Right lobe of liver (tissue), 6 donors: Measurements from ENCODE around the gene CROCC2. TPM values are rescaled to one million over a fixed set of nuclear protein-coding genes. Genes with fewer than 3 reads are reported as not detected.
A peak's percentile ranks its signal among the peaks of the same experiment; 100 is the strongest.

Experiments used
- ATAC-seq, 4 donors: fragments of 200-7000 bp; cut with Tn5 transposase; one replicate each; pipeline ENCODE4 v1.9.1; 2020; ENCODE audit warnings: mild to moderate bottlenecking in 4 of 4, moderate library complexity in 4 of 4
- DNase-seq, 3 donors: peaks; one replicate each; pipeline ENCODE4 v3.0.0-alpha.2; 2020
- H3K27ac ChIP-seq, 3 donors: fragments of 200-600 bp; one replicate each; pipeline ENCODE4 v1.8.0; 2022
- H3K27me3 ChIP-seq, 2 donors: fragments of 200-600 bp; one replicate each; pipeline ENCODE4 v1.8.0; 2022
- H3K36me3 ChIP-seq, 4 donors: fragments of 200-600 bp; sonication (generic) in 1 of 4; one replicate each; pipeline versions ENCODE4 v1.5.1 to v1.8.0; 2017 to 2022; ENCODE audit warnings: control low read depth in 1 of 4
- H3K4me1 ChIP-seq, 4 donors: fragments of 200-600 bp; sonication (generic) in 1 of 4; one replicate each; pipeline versions ENCODE4 v1.5.1 to v1.8.0; 2017 to 2022; ENCODE audit warnings: control low read depth in 1 of 4
- H3K4me3 ChIP-seq, 3 donors: fragments of 200-600 bp; one replicate each; pipeline ENCODE4 v1.8.0; 2022
- H3K9me3 ChIP-seq, 4 donors: fragments of 200-600 bp; sonication (generic) in 1 of 4; one replicate each; pipeline versions ENCODE4 v1.5.1 to v1.8.0; 2017 to 2022; ENCODE audit warnings: control low read depth in 1 of 4
- CTCF ChIP-seq, 4 donors: fragments of 200-600 bp in 3 of 4; fragments of 450-650 bp in 1 of 4; IDR thresholded peaks; one replicate each; pipeline versions ENCODE4 v1.5.1 to v1.8.0; 2016 to 2022; ENCODE audit warnings: antibody characterized with exemption in 4 of 4, mild to moderate bottlenecking in 2 of 4
- POLR2A ChIP-seq: fragments of 450-650 bp; IDR thresholded peaks from one replicate; pipeline ENCODE4 v1.6.1; 2017; ENCODE audit warnings: antibody characterized with exemption, mild to moderate bottlenecking
- WGBS: methylation state at CpG from one replicate; pipeline ENCODE4 v1.1.6; 2018; ENCODE audit warnings: low coverage, low lambda C conversion rate; ENCODE audit not compliant: insufficient coverage; ENCODE audit errors: missing lambda C conversion rate; 5-methylcytosine and 5-hydroxymethylcytosine counted together
- intact Hi-C, 2 donors: fragments of 100-400 bp; cut with DNase I; formaldehyde crosslinking; loops; one replicate each; pipeline versions ENCODE4 v1.11.2 to v1.14.1; 2022
- total RNA-seq, 6 experiments: library from RNA; depleted of rRNA in 2 of 6; stranded (reverse); fragments of >200 nt in 2 of 6; fragmentation: NEBNext Ultra II Directional in 3 of 6; extraction: Animal tissue kit (Norgen Biotek cat#: 25700) in 3 of 6; gene quantifications; one replicate each; pipeline versions ENCODE4 v1.1.0 to v1.2.4, GENCODE V29; 2016 to 2023
- donor health status: DM: no; HTN: yes; CAD: no.
- donor health status: DM: no; HTN: no; CAD: no.
- donor health status: DM: no; HTN: no; CAD: no.
- donor health status: DM: no; HTN: yes; CAD: no.
- donor health status: DM: no; HTN: yes; CAD: no.

The CROCC2 gene
- total RNA-seq, 6 experiments from 2014 or later: 0.06 to 0.15 (median 0.12) TPM; not detected in 1

- intact Hi-C loops: no loop called here
- Histone ChIP-seq H3K9me3 (no peaks in the 10 kb centered on the region), H3K4me1 (no peaks in the 10 kb centered on the region), H3K27ac (no peak overlapping the region), H3K36me3 (peaks cover 0 to 17% (median 0%) of the 10 kb centered on the region in 4 donors), H3K4me3 (no peak overlapping the region), H3K27me3 (no peaks in the 10 kb centered on the region)
- ATAC-seq (no peak), DNase-seq (peak in 1 of 3 donors; percentile 50)
- no peak for TF ChIP-seq CTCF (IDR thresholded peaks at IDR 0.05)
- no peak for TF ChIP-seq POLR2A
- 100% methylated on average over 6 of the region's 18 CpGs for WGBS
Observed at GRCh38 chr2:241036964-241037421, 130.9 kb downstream of the CROCC2 start.

GRCh38 chr2:241037498-241037897, 131.4 kb downstream of the CROCC2 start:
- Histone ChIP-seq H3K9me3 (no peaks in the 10 kb centered on the region), H3K36me3 (peaks cover 0 to 17% (median 0%) of the 10 kb centered on the region in 4 donors), H3K27me3 (no peaks in the 10 kb centered on the region), H3K4me1 (no peaks in the 10 kb centered on the region), H3K4me3 (no peak overlapping the region), H3K27ac (no peak overlapping the region)
- no peak for TF ChIP-seq CTCF (IDR thresholded peaks at IDR 0.05)
- TF ChIP-seq POLR2A: no peak
- intact Hi-C loops: no loop called here
- ATAC-seq (no peak), DNase-seq (no peak)
- no CpG with 5 or more reads among the region's 9 CpGs for WGBS

GRCh38 chr2:241038374-241039180, 132.4 kb downstream of the CROCC2 start:
- WGBS: 80% methylated on average over 1 of the region's 20 CpGs
- Histone ChIP-seq H3K27ac (no peak overlapping the region), H3K4me1 (no peaks in the 10 kb centered on the region), H3K4me3 (no peak overlapping the region), H3K36me3 (peaks cover 0 to 19% (median 0%) of the 10 kb centered on the region in 4 donors), H3K27me3 (no peaks in the 10 kb centered on the region), H3K9me3 (no peaks in the 10 kb centered on the region)
- intact Hi-C loops: no loop called here
- DNase-seq: no peak
- ATAC-seq: no peak
- TF ChIP-seq CTCF (IDR thresholded peaks at IDR 0.05): no peak
- TF ChIP-seq POLR2A: no peak

GRCh38 chr2:241039416-241039815, 133.3 kb downstream of the CROCC2 start:
- ATAC-seq (no peak), DNase-seq (no peak)
- Histone ChIP-seq H3K27ac (no peak overlapping the region), H3K4me3 (no peak overlapping the region), H3K9me3 (no peaks in the 10 kb centered on the region), H3K36me3 (peaks cover 0 to 19% (median 0%) of the 10 kb centered on the region in 4 donors), H3K4me1 (no peaks in the 10 kb centered on the region), H3K27me3 (no peaks in the 10 kb centered on the region)
- no peak for TF ChIP-seq CTCF (IDR thresholded peaks at IDR 0.05)
- no peak for TF ChIP-seq POLR2A
- no CpG with 5 or more reads among the region's 4 CpGs for WGBS
- intact Hi-C loops: no loop called here
